Endothelial cell of hepatic sinusoid (primary cell): Measurements from ENCODE around the gene PTPRJ.
"Not testable (repeated sequence)": the region's sequence is repeated elsewhere in the genome, so short reads cannot be mapped to it uniquely, and the experiment has no call there.

ENCODE experiments used
- in situ Hi-C: cut with HindIII; loops from 2 replicates; pipeline ENCODE4 v1.10.0; 2017; ENCODE audit warnings: low sequenced_read_pairs

Gene PTPRJ

DNA sequence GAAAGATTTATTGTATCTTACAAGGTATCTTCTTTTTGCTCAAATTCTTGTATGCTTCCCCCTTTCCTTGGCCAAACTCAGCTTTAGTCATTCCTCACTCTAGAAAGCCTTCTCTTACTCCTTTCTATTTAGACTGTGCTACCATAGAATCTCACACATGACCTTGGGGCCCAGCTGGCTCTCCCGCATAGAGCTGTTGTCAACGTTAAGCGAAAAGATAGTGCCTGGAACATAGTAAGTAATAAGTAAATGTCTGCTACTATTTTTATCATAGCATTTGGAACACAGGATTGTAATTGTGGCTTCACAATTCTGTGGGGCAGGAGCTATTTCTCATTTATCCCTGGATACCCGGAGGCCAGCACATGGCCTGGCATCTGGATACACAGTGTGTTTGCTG lies 197.3 kb downstream of the PTPRJ start:
- in situ Hi-C loops = no loop called here

DNA sequence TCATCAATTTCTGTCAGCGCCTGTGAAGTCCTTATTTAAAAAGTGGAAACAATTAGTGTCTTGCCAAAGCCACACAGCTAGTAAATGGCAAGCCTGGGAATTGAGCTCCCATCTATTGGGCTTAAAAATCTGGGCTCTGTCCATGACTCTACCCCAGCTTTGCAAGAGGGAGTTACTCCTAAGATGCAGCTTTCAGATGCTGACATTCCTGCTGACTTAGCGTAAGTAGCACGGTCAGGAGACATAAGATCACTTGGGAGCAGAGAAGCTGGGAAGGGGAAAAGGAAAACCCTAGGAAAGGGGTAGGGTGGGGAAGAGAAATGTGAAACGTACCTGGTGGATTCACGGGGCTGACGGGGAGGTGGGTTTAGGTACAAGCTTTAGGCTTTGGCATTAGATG lies 200.3 kb downstream of the PTPRJ start:
- in situ Hi-C loops = no loop called here

DNA sequence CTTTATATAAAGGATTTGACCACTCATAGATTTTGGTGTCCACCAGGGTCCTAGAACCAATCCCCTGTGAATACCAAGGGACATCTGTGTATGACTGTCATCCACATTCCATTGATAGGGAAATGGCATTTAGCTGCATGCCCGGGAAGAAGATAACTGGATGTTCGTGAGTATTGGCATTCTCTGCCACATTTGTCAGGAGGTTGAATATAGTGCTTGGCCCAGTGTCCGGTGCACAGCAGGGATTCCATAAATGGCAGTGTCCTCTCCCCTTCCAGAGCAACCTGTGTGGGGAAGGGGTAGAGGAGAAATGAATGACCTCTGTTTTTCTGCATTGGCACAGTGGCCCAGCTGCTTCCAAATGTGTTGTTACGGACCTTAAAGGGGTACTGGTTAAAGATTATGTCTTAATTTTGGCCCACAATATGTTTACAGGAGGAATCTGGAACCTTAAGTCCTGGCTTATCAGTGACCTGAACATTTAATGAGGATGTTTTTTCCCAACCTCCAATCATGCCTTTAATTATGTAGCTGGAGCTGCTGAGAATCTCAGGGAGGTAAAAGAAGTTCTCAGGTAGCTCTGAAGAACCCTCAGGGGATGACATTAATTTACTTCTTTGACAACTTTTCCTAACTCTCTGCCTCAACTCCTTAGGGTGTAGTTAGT lies 202.6 kb downstream of the PTPRJ start:
- in situ Hi-C loops = no loop called here

DNA sequence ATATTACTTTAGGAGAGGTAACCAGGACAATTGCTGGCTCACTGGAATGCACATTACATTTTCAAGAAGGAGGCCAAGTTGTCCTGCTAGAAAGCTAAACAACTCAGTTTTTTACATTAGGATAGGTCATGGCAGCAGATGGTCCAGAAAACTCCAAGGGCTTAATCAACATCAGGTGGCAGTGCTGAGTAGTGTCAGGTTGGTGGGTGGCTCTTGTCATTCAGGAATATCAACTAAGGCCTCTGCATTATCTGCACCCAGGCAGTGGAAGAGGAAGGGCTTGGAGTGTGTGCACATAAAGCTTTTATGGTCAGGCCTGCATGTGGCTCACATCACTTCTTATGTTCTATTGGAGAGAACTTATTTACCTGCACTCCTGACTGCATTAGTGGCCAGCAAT lies 204.1 kb downstream of the PTPRJ start:
- in situ Hi-C loops = no loop called here

DNA sequence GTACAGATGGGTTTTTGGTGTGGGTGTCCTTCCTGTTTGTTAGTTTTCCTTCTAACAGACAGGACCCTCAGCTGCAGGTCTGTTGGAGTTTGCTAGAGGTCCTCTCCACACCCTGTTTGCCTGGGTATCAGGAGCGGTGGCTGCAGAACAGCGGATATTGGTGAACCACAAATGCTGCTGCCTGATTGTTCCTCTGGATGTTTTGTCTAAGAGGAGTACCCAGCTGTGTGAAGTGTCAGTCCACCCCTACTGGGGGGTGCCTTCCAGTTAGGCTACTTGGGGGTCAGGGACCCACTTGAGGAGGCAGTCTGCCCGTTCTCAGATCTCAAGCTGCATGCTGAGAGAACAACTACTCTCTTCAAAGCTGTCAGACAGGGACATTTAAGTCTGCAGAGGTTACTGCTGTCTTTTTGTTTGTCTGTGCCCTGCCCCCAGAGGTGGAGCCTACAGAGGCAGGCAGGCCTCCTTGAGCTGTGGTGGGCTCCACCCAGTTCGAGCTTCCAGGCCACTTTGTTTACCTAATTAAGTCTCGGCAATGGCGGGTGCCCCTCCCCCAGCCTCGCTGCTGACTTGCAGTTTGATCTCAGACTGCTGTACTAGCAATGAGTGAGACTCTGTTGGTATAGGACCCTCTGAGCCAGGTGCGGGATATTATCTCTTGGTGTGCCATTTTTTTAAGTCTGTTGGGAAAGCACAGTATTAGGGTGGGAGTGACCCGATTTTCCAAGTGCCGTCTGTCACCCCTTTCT lies 210.7 kb downstream of the PTPRJ start:
- in situ Hi-C loops = not testable (repeated sequence)

DNA sequence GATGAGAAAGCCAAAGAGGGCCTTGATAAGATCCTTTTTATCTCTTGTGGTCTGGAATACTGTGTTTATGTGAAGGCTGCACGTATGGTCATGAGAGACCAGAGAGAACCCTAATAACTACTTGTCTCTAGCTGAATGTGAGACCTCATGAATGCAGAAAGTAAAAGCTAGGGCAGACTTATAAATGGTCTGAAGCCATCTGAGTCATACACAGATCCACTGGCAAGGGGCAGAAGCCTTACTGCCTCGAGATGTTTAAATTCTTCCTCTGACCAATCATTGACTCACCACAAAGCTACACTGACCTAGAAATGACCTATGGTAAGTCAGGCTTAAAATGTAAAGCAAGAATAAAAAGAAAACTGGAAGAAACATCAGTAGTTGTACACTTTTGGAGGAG lies 213.5 kb downstream of the PTPRJ start:
- in situ Hi-C loops = no loop called here

DNA sequence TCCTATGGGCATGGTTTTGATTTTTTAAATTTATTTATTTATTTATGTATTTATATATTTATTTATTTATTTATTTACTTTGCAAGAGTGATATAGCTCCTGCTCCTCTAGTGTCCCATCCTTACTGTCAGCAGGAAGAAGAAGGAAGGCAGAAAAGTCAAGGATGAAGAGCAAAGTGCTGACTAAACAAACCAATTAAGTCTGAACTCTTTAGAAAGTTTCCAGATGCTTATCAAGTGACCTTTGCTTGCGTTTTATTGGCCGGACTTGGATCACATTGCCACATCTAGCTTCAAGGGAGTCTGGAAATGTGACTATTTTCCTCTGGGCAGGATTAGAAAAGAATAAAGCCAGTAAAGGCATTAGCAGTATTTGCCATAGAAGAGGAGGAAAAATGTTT lies 227.5 kb downstream of the PTPRJ start:
- in situ Hi-C loops = no loop called here

DNA sequence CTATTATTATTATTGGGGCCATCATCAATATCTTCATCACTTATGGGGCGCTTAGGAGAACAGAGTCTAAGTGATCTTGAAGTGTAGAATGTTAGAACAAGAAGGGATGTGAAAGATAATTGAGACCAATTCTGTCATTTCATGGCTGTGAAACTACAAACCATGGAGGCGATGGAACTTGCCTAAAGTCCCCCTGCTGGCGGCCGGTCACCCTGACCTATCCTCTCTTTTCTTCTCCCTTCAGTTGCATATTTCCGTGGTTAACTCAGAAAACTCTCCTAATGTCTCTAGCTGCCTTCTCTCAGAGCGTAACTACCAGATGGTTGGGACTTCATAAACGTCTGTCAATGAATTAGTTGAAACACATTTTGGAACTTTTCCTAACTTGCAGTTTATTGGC lies 229.7 kb downstream of the PTPRJ start:
- in situ Hi-C loops = no loop called here

DNA sequence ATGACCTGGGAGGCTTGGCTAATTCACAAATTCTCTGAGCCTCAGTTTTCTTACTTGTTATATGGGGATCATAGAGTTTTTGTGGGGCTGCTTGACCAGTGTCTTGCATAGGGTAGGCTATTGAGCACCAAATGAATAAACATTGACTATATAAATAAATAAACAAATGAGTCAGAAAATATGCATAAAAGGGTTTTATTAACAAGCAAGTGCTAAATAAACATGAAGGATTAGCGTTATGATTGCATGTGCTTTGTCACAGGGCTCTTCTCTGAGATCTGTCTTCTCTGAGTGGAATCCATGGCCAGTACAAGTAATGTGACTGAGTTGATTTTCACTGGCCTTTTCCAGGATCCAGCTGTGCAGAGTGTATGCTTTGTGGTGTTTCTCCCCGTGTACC lies 236.2 kb downstream of the PTPRJ start, which contains the start of gene OR4B1:
TSS of gene OR4B1 (plus strand) at position 301 of the 400 bp plus-strand sequence. CDS start at position 301, 0 bp downstream.
- in situ Hi-C loops = no loop called here
